GM12892 (cell line): ENCODE data around the gene CCDC184. TPM values are rescaled to one million over a fixed set of nuclear protein-coding genes. Genes with fewer than 3 reads are reported as not detected.
A peak's percentile ranks its signal among the peaks of the same experiment; 100 is the strongest.
"Not testable (repeated sequence)": the region's sequence is repeated elsewhere in the genome, so short reads cannot be mapped to it uniquely, and the experiment has no call there.

Source experiments
- DNase-seq: peaks from one replicate; pipeline ENCODE4 v3.0.0; 2011; ENCODE audit not compliant: insufficient read length
- FAIRE-seq: peaks from 2 replicates; lab custom pipeline; 2011; peaks lifted over from hg19 to GRCh38; lab: Jason Lieb, UNC
- POLR2A ChIP-seq: IDR thresholded peaks from 2 replicates; pipeline ENCODE4 v1.6.1; 2011; ENCODE audit warnings: low read depth, low read length, control low read depth
- POLR2AphosphoS5 ChIP-seq: IDR thresholded peaks from 2 replicates; pipeline ENCODE4 v1.6.1; 2011; ENCODE audit warnings: low read depth, low read length, control low read depth
- TAF1 ChIP-seq: IDR thresholded peaks from 2 replicates; pipeline ENCODE4 v1.6.1; 2011; ENCODE audit warnings: low read depth, mild to moderate bottlenecking, control low read depth, low read length, borderline replicate concordance
- polyA plus RNA-seq: library from polyadenylated mRNA; unstranded; fragments of >200 nt; gene quantifications from one replicate; pipeline ENCODE4 v1.2.1, GENCODE V29; 2012; ENCODE audit warnings: missing spikeins, inconsistent platforms; ENCODE audit not compliant: missing spikeins

CCDC184 gene
- 0.15 TPM for polyA plus RNA-seq

DNA sequence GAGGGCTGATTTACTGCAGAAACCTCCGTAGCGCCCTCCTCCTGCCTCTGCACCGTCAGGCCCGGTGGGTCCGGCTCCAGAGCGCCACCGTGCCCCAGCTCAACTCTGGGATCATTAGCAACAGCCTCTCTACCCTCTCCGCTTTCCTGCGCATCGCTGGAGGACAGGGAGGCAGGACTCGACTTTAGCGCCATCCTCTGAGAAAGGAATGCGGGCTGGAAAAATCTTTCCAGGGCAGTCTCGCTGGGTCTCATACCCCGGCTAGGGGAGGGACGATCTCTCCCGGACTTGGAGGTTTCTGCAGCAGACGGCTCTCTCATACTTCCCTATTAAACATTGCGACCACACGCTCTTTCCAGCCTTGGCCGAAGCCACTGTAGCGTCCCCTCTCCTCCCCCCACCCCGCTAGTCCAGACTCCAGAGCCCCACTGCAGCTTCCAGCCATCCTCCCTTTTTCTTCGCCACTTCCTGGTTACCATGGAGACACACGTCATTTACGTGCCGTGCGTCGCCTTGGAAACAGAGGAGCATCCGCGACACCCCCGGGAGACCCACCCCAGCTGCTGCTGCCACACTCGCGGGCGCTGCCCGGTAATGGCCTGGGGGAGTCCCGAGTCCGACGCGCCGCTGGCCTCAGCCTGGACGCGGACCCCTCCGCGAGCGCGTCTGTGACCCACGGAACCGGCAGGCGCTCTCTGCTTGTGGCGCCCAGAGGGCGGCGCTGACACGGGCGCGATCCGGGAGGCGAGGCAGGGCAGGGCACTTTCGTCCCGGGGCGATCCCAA, at the start of gene CCDC184:
CCDC184 (plus strand) TSS at position 554 of the 785 bp plus-strand sequence. CDS start 479 bp downstream, outside the sequence.
- FAIRE-seq (peak; percentile 88), DNase-seq (peak; percentile 65)
- no peak for TF ChIP-seq POLR2AphosphoS5
- TF ChIP-seq POLR2A: no peak
- TF ChIP-seq TAF1: no peak

DNA sequence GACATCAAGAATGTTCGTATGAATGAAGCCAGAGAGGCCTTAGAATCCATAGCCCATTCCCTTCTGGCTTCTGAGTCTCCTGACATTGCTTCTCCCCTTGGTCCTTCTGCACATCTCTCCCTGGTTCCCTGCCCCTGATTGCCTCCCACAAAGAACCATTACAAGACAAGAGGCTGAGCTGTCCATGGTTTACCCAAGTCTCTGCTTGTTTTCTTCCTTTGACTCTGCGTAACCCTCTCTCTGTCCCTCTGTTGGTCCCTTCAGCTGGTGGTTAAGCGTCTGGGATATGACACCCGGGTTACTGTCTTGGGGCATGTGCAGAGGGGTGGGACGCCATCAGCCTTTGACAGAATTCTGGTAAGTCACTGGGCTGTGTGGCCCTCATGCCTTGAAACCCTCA, 48.4 kb upstream of the CCDC184 start:
- FAIRE-seq (no peak), DNase-seq (no peak)
- TF ChIP-seq POLR2AphosphoS5 (no peak), POLR2A (no peak), TAF1 (no peak)

DNA sequence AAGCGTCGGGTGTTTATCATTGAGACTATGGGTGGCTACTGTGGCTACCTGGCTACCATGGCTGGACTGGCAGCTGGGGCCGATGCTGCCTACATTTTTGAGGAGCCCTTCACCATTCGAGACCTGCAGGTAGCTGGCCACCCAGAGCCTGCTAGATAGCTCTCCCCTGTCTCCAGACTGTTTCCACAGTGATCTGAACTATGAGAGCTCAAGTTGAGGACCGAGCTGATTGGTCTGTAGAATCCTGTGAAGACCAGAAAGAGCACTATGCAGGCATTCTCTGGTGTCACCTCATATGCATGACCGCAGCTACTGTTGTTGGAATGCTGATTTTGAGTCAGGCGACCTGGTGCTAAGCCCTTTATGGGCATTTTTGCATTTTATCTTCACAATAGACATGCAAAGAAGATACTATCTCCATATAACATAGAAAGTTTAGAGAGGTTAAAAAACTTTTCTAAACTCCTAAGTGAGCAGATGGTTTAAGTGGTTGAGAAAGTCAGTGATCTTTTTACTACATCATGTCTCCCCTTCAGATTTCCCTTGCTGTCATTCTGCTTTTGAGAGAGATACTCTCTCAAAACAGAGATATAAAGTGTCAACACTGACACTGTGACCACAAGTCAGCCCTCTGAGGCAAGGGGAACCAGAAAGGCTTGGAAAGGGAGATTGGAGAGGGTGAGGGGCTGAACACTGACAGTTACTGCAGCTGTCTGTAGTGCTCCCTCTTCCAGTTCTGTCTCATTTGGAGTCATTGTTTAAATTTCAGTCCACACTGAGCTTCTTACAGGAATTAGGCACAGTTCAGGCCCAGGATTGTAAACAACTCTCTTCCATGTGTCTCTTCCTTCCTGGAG, 40.4 kb upstream of the CCDC184 start:
- no peak for DNase-seq
- TF ChIP-seq POLR2AphosphoS5 (no peak), TAF1 (no peak), POLR2A (no peak)
- no peak for FAIRE-seq

- no peak for FAIRE-seq
- DNase-seq: no peak
- TF ChIP-seq POLR2AphosphoS5 (no peak), POLR2A (0 out of 2 replicates have a peak, but pooled peaks have one; percentile 17), TAF1 (no peak)
Measured at GRCh38 chr12:48143898-48144297, 39.5 kb upstream of the CCDC184 start.

DNA sequence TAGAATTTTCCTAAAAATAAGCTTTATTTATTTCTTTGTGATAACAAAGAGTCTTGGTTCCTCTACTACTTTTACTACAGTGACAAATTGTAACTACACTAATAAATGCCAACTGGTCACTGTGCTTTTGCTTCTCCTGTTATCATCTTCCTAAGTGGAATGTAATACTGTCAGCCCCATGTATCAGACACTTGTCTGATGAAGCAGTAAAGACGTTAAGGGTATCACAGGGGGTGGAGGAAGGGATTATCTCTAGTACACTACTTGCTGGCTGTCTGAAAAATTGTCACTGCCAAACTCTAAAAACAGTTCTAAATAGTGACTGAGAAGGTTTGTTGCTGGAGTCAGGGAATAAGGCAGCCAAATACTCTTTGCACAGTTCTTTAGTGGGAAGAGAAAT, 37.5 kb upstream of the CCDC184 start:
- no peak for TF ChIP-seq POLR2AphosphoS5
- no peak for TF ChIP-seq TAF1
- no peak for TF ChIP-seq POLR2A
- DNase-seq: no peak
- FAIRE-seq: no peak

- no peak for FAIRE-seq
Measured at GRCh38 chr12:48151103-48151771, 32.2 kb upstream of the CCDC184 start.

GRCh38 chr12:48155786-48156185, 27.7 kb upstream of the CCDC184 start:
- not testable (repeated sequence) for DNase-seq, FAIRE-seq

More at GRCh38 chr12:48151103-48151771, 32.2 kb upstream of the CCDC184 start:
- TF ChIP-seq TAF1 (no peak), POLR2A (no peak), POLR2AphosphoS5 (no peak)
- no peak for DNase-seq

DNA sequence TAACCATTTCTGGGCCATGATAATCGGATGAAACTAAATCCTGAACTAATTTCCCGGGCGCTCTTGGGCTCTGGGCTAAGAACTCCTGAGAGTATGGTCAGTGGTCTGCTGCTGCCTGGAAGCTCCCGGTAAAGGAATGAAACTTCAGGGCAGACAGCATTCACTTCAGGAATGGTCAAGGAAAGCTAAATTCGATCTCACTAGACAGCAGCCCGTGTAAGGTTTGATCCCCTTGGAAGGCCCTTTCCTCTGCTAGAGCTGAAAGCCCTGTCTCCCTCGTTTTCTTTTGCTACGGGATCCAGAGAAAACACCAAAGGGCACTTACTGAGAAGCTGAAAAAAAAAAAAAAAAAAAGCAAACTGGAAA, 26.8 kb upstream of the CCDC184 start:
- FAIRE-seq: no peak

DNA sequence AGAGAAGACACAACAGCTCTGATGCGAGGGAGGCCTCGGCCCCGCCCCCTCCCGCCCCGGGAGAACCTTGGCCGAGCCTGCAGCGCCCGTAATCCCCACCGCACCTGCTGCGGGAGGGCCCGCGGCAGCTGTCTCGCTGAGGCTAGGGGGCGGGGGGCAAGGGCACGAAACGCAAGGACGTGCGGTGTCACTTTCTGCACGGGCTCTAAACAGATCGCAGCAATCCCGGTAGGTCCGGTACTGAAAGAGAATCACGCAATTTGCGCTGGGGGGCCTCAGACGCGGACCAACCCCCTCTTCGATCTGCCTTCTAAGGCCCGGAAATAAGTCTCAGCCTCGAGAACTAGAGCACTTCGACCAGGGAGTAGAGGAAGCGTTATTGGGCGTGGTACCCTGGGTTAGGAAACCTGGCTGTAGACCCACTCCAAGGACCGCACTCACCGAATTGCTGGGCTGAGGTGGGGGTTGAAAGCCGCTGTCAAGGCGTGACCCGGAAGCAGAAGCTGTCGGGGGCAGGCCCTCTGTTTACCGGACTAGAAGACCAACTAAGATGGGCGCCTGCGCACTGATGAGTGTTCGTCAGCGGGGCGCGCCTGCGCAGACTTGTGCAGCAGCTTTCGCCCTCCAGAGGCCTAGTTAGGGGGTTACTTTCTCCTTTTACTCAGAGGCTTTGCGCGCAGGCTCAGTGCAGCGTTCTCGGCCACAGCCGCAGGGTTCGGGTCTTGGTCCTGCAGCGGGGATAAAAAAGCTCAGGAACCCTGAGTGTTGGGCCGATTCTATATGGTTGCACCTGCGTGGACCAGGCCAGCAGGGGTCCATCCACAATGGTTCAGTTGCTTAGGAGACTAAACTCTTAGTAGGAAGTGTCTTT, 26.2 kb upstream of the CCDC184 start, which contains the start of gene ASB8:
ASB8 (minus strand) TSS at position 498 of the 871 bp plus-strand sequence. CDS start 4,019 bp downstream, outside the sequence.
- peak; percentile 98 for FAIRE-seq
- TF ChIP-seq POLR2A (peak; percentile 60), TAF1 (0 out of 2 replicates have a peak, but pooled peaks have one; percentile 31), POLR2AphosphoS5 (peak; percentile 32)

More for the DNA sequence above, 26.8 kb upstream of the CCDC184 start:
- DNase-seq: no peak
- TF ChIP-seq TAF1 (no peak), POLR2A (no peak), POLR2AphosphoS5 (no peak)

GRCh38 chr12:48157889-48158370, 25.5 kb upstream of the CCDC184 start:
- no peak for TF ChIP-seq POLR2AphosphoS5
- TF ChIP-seq TAF1: no peak
- no peak for TF ChIP-seq POLR2A
- DNase-seq (no peak), FAIRE-seq (peak; percentile 70)

More for the DNA sequence above, 26.2 kb upstream of the CCDC184 start, which contains the start of gene ASB8:
- peak; percentile 79 for DNase-seq
